GM19328 (cell line): ENCODE data around the gene WDR46.
"Not testable (repeated sequence)": the region's sequence is repeated elsewhere in the genome, so short reads cannot be mapped to it uniquely, and the experiment has no call there.

ENCODE experiments used
- ATAC-seq: cut with Tn5 transposase; IDR thresholded peaks from one replicate; pipeline ENCODE4 v1.9.1; 2021; ENCODE audit warnings: mild to moderate bottlenecking, moderate library complexity; ENCODE audit not compliant: unreplicated experiment

The WDR46 gene

GRCh38 chr6:33289784-33290315 is 811 bp upstream of the WDR46 start:
- ATAC-seq = no peak

- ATAC-seq = no peak
Measured at GRCh38 chr6:33288141-33288920, 708 bp downstream of the WDR46 start.

- no peak for ATAC-seq
Measured at GRCh38 chr6:33286946-33287914, 1.8 kb downstream of the WDR46 start.

GRCh38 chr6:33285214-33285613 is 3.8 kb downstream of the WDR46 start:
- ATAC-seq = not testable (repeated sequence)

GRCh38 chr6:33280539-33280938 is 8.5 kb downstream of the WDR46 start:
- ATAC-seq = no peak

GRCh38 chr6:33279971-33280511 is 9.0 kb downstream of the WDR46 start:
- no peak for ATAC-seq

- no peak for ATAC-seq
Measured at GRCh38 chr6:33279257-33279695, 9.8 kb downstream of the WDR46 start.

GRCh38 chr6:33278810-33279209 is 10.2 kb downstream of the WDR46 start:
- ATAC-seq = no peak

GRCh38 chr6:33278392-33278741 is 10.7 kb downstream of the WDR46 start:
- ATAC-seq = no peak

- ATAC-seq = no peak
Measured at GRCh38 chr6:33277663-33278391, 11.2 kb downstream of the WDR46 start.

GRCh38 chr6:33276864-33277662 is 12.0 kb downstream of the WDR46 start, which contains the start of gene B3GALT4:
Gene B3GALT4, plus strand, starts transcription at chr6:33277123. Its CDS starts 297 bp downstream, at chr6:33277420.
- ATAC-seq = peak; percentile 58

GRCh38 chr6:33276581-33276863 is 12.5 kb downstream of the WDR46 start:
- ATAC-seq = no peak

- ATAC-seq = not testable (repeated sequence)
Measured at GRCh38 chr6:33275795-33276580, 13.1 kb downstream of the WDR46 start.

- no peak for ATAC-seq
Measured at GRCh38 chr6:33273924-33274902, 14.8 kb downstream of the WDR46 start.

GRCh38 chr6:33273129-33273923 is 15.7 kb downstream of the WDR46 start:
- ATAC-seq = no peak

GRCh38 chr6:33272275-33273128 is 16.5 kb downstream of the WDR46 start:
- ATAC-seq = no peak
